Activated CD8-positive, alpha-beta memory T cell treated with anti-CD3 and anti-CD28 coated beads for 1 hour (primary cell): ENCODE data around the gene NME3.

Source experiments
- DNase-seq, 2 donors: peaks; one replicate each; pipeline ENCODE4 v3.0.0-alpha.2; 2020; ENCODE audit warnings: low read depth in 1 of 2; ENCODE audit errors: extremely low read depth in 1 of 2

Gene NME3

GRCh38 chr16:1794221-1794871 is 23.0 kb upstream of the NME3 start:
- DNase-seq, result no peak

DNA sequence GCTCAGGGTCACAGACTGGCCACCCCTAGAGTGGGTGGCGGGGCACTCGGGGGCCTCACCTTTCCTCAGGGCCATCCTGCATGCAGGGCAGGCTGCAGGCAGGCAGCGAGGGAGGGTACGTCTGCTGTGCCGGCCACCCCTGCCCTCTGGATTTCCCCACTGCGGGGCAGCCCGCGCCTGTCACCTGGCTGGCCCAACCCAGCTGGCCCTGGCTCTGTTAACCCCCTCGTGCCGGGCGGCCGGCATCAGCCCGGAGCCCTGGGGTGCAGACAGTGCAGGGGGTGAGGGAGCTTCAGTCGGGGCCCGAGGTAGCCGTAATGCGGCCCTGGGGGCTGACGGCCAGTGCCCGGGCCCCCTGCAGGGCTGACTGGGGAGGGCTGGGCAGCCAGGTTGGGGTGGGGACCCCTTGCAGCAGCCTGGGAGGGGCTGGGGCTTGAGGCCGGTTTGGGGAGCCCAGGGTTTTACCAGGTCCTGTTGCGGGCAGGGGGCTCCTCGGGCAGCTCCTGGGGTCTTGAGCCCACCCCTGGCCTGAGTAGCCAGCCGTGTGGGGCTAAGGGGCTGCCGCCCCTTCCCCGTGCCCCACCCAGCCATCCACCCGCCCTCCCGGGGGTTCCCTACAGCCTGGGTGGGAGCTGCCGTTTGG is 22.4 kb upstream of the NME3 start, which contains the start of gene IGFALS:
Gene IGFALS (minus strand): TSS at position 128 of the 643 bp plus-strand sequence. CDS start 53 bp downstream, at position 75.
- no peak for DNase-seq

DNA sequence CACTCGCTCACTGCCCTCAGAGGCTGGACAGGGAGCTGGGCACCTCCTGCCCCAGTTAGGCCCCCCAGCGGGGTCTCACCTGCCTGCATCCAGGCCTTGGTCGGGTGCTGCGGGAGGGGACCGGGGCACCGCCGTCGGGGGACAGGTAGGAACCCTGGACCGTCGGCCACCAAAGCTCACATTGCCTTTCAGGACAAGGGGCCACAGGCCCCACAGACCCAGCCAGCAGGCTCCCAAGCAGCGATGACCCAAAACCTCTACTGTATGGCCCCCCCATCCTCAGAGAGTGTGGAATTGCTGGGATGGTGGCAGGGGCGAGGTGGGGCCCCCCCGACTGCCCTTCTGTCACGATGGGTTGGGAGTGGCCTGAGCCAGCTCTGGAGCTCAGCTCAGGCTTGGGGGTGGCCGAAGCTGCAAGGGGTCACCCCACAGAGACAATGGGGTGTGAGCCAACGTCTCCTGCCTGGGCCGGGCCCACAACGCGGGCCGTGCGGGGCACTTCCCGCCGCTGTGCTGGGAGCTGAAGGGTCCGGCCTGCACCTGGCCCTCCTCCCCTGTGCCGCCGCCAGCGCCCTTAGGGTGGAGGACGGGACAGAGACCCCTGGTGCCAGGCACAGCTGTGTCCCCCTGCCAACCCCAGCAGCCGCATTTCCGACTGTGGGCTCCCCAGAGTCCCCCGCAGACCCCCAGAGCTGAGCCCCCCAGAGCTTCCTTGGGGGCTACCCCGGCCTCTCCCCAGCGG is 21.7 kb upstream of the NME3 start:
- DNase-seq, result no peak

GRCh38 chr16:1791943-1792812 is 20.8 kb upstream of the NME3 start:
- DNase-seq, result no peak

DNA sequence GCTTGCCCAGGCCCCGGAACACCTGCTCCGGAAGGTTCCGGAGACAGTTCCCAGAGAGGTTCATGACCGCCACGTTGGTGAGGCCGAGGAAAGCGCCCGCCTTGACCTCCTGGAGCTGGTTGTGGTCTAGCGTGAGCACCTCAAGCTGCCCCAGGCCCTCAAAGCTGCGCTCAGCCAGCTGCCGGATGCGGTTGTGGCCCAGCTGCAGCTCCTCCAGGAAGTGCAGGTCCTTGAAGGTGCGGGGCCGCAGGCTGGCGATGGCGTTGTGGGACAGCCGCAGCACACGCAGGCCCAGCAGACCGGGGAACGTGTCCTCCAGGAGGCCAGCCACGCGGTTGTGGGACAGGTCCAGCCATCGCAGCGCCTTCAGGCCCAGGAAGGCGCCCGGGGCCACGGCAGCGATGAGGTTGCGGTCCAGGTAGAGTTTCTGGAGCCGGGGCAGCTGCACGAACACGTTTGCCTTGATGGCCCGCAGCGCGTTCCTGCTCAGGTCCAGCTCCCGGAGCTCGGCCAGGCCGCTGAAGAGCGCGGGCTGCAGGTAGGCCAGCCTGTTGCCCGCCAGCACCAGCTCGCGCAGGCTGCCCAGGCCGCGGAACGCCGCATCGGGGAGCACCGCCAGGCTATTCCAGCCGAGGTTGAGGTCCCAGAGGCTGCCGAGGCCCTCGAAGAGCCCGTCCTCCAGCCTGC is 20.1 kb upstream of the NME3 start:
- DNase-seq, result no peak

- DNase-seq, result no peak
These were observed 19.4 kb upstream of the NME3 start for GRCh38 chr16:1790611-1791255.

GRCh38 chr16:1790261-1790610 is 18.9 kb upstream of the NME3 start:
- DNase-seq, result no peak

DNA sequence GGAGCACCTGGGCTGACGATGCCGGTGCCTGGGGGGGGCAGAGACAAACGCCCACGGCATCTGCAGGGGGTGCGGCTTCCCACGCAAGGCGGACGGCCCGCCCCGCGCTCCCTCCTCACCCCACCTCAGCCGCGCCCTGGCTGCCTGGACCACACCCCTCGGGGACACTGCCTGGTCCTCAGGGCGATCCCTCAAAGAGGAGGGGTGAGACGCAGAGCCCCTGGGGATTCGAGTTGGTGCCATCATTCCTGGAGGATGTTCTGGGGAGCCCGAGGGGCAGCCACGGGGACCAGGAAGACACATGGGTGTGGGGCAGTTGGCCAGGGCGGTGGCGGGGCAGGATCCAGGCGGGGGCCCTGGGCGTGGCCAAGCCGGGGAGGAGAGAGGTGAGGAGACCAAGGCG is 18.3 kb upstream of the NME3 start:
- no peak for DNase-seq

DNA sequence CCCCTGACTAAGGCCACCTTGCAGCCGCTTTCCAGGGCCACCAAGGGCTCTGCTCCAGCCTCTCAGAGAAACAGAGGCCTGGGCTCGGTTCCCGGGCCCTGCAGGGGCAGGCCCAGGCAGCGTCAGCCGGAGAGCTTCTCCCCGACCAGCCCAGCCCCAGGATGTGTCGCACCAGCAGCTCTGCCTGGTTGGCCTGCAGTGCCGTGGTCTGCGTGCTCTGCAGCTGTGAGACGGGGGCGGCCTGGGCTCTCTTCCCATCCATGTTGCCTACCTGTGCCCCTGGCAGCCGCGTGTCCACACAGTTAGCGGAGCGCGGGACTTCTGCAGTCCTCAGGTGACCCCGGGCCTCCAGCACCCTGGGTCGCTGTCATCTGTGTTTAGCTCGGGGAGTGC is 17.4 kb upstream of the NME3 start:
- no peak for DNase-seq

GRCh38 chr16:1788095-1788707 is 16.9 kb upstream of the NME3 start:
- no peak for DNase-seq

DNA sequence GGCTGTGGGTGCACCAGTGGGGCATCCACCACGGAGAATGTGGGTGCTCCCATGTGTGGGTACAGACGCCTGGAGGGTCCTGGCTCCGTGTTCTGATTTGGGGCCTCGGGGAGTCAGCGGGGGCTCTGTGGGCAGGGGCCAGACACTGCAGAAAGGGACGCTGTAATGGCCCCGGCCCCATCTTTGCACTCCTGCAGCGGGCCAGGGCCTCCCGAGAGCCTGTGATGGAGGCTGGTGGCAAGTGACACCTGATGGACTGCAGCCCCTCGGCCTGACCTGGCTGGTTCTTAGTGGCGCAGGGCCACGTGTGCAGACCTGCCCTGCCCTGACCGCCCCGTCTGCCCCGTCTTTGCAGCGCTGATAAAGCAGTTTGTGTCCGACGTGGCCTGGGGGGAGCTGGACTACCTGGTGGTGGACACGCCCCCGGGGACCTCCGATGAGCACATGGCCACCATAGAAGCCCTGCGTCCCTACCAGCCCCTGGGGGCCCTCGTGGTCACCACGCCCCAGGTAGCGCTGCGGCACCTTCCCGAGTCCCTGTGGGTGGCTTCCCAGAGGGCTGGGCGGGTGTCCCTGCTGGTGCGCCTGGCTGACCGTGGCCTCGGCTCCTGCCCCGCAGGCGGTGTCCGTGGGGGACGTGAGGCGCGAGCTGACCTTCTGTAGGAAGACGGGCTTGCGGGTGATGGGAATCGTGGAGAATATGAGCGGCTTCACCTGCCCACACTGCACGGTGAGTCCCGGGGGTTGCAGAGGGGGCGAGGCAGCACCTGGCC is 16.2 kb upstream of the NME3 start:
- DNase-seq, result no peak

GRCh38 chr16:1787056-1787321 is 15.6 kb upstream of the NME3 start:
- no peak for DNase-seq

GRCh38 chr16:1786242-1787055 is 15.1 kb upstream of the NME3 start:
- no peak for DNase-seq

DNA sequence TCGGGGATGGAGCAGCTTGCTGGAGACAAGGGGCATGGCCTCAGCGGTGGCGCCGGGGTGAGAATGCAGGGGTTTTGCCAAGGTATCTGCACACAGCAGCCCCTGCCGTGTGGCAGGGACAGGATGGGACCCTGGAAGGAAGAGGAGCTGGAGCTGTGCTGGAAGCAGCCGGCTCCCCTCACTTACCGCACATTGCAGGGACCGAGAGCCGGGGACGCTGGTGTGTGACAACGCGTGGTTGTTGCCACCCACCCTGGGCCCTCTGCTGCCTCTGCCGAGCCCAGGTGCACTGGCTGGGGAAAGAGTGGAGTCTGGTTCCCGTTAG is 14.5 kb upstream of the NME3 start:
- no peak for DNase-seq

DNA sequence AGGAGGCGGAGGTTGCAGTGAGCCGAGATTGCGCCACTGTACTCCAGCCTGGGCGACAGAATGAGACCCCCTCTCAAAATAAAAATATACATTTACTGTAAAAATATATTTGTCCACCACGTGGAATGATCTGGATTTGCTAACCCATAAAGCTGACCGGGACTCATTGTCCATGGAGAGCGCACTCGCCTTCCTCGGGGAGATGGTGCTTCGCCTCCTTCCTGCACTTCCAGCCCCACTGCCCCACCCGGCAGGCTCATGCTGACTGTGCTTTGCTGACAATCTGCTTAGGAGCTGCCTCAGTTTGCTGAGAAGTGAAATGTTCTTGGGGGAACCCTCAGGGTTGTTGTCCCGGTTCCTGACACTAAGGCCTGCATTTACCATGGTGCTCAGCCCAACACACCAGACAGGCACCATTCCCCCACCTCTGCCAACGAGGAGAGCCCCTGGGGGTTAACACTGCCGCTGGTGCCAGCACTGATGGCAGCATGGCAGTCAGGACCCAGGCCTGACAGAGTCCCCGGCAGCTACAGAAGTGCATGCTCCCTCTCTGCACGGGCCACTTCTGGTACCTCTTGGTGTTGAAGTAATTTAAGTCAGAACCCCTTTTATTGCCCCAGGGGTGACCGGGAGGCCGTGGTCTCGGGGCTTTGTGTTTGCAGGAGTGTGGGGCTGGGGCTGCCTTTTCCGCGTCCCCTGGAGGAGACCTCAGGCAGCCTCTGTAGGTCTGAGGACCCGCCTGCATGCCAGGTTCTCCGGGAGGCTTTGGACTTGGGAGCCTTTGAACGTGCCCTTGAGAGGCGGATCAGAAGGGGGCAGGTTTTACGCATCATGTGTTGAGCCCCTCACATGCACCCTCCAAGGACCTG is 13.9 kb upstream of the NME3 start:
- no peak for DNase-seq

GRCh38 chr16:1782408-1783264 is 11.3 kb upstream of the NME3 start, which contains the start of the genes NUBP2 and SPSB3:
TSS of gene NUBP2 (plus strand) at chr16:1782960. CDS start at chr16:1783021, 61 bp downstream.
TSS of gene SPSB3 (minus strand) at chr16:1782571. CDS start at chr16:1781483, 1,088 bp downstream.
- DNase-seq, result peak; percentile 94
